HUES48 (cell line): ENCODE results near the gene MYO1G.

Experiments used
- H3K27ac ChIP-seq: one replicate; pipeline ENCODE4 v1.7.0; 2013; ENCODE audit warnings: low read depth, low read length, inconsistent platforms
- H3K27me3 ChIP-seq: 2 replicates; pipeline ENCODE4 v1.6.1; 2013; ENCODE audit warnings: mild to moderate bottlenecking, low read length; ENCODE audit not compliant: control insufficient read depth, insufficient read depth
- H3K36me3 ChIP-seq: 2 replicates; pipeline ENCODE4 v1.6.1; 2013; ENCODE audit warnings: low read length; ENCODE audit not compliant: control insufficient read depth, insufficient read depth
- H3K4me1 ChIP-seq: 2 replicates; pipeline ENCODE4 v1.6.1; 2013; ENCODE audit warnings: mild to moderate bottlenecking, low read length; ENCODE audit not compliant: control insufficient read depth, insufficient read depth
- H3K4me3 ChIP-seq: 2 replicates; pipeline ENCODE4 v1.5.1; 2013; ENCODE audit warnings: mild to moderate bottlenecking, low read depth, low read length
- H3K9ac ChIP-seq: 2 replicates; pipeline ENCODE4 v1.6.1; 2013; ENCODE audit warnings: mild to moderate bottlenecking, low read depth, low read length, moderate library complexity
- H3K9me3 ChIP-seq: 2 replicates; pipeline ENCODE4 v1.6.1; 2013; ENCODE audit warnings: low read length; ENCODE audit not compliant: control insufficient read depth, insufficient read depth

Gene MYO1G

GRCh38 chr7:44986218-44987053 lies 7.6 kb upstream of the MYO1G start:
- peaks cover 43% of the 10 kb centered on the region for H3K36me3 ChIP-seq
- peak overlapping the region; percentile 97 for H3K9ac ChIP-seq
- H3K9me3 ChIP-seq, result no peaks in the 10 kb centered on the region
- H3K27ac ChIP-seq, result peak overlapping the region; percentile 95
- peaks cover 12% of the 10 kb centered on the region; the same call in 1 of the 2 replicates for H3K4me1 ChIP-seq
- no peaks in the 10 kb centered on the region for H3K27me3 ChIP-seq
- H3K4me3 ChIP-seq, result peak overlapping the region; percentile 89

- Histone ChIP-seq H3K9ac (peak overlapping the region; percentile 97), H3K4me3 (peak overlapping the region; percentile 89), H3K4me1 (peaks cover 12% of the 10 kb centered on the region; the same call in 1 of the 2 replicates), H3K36me3 (peaks cover 49% of the 10 kb centered on the region), H3K9me3 (no peaks in the 10 kb centered on the region), H3K27ac (peak overlapping the region; percentile 95), H3K27me3 (no peaks in the 10 kb centered on the region)
Observed at GRCh38 chr7:44985900-44986217, 7.0 kb upstream of the MYO1G start.

- H3K4me1 ChIP-seq, result peaks cover 12% of the 10 kb centered on the region; the same call in 1 of the 2 replicates
- peak overlapping the region; percentile 89 for H3K4me3 ChIP-seq
- H3K36me3 ChIP-seq, result peaks cover 53% of the 10 kb centered on the region
- peak overlapping the region; percentile 95 for H3K27ac ChIP-seq
- H3K9ac ChIP-seq, result peak overlapping the region; percentile 97
- no peaks in the 10 kb centered on the region for H3K9me3 ChIP-seq
- H3K27me3 ChIP-seq, result no peaks in the 10 kb centered on the region
Observed at GRCh38 chr7:44985033-44985695, 6.3 kb upstream of the MYO1G start.

DNA sequence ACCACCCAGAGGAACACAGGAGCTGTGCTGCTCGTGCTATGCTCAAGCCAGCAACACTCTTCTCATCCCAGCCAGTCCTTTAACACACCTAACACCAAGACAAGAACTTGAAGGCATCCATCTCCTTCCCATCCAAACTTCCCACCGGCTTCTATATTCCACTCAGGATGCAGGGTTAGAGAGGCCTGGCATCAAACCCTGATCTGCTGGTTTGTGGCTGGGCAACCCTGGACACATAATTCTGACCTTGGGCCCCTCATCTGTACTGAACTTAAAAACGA lies 5.6 kb upstream of the MYO1G start:
- peaks cover 53% of the 10 kb centered on the region for H3K36me3 ChIP-seq
- H3K27me3 ChIP-seq, result no peaks in the 10 kb centered on the region
- no peak overlapping the region for H3K27ac ChIP-seq
- peak overlapping the region; percentile 97; the same call in 1 of the 2 replicates for H3K9ac ChIP-seq
- peak overlapping the region; percentile 89; the same call in 1 of the 2 replicates for H3K4me3 ChIP-seq
- H3K9me3 ChIP-seq, result no peaks in the 10 kb centered on the region
- H3K4me1 ChIP-seq, result peaks cover 12% of the 10 kb centered on the region; the same call in 1 of the 2 replicates

DNA sequence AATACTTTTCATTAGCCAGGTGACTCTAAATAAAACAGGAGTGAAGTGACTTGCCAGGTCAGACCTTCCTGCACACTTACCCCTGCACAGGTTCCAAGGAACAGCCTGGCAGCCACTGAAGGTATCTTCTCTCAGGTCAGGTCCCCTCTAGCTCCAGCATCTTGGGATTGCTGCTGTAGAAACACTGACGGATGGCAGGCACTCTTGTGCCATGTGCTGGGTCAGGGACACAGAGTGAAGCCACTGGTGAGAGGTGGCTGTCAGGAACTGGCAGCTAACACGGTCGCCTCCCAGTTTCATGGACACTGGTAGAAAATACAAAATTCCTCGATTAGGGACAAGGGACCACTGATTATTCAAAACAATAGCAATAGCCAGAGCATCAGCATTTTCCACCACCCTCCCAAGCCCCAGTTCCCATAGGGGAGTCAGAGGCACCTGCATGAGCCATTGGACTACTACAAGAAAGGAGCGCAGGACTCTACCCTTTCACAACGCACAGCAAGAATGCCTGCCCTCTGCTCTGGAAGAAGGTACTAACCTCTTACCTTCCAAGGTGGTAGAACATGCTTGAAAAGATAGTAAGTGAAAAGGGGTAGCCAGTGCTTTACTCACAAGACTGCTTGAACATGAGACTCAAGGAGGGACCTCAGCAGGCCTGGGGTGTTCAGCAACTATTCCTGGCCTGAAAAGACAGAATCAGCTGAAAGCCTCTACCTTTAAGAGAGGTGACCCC lies 5.1 kb upstream of the MYO1G start:
- no peaks in the 10 kb centered on the region for H3K9me3 ChIP-seq
- no peak overlapping the region for H3K4me3 ChIP-seq
- no peak overlapping the region for H3K27ac ChIP-seq
- no peak overlapping the region for H3K9ac ChIP-seq
- H3K4me1 ChIP-seq, result peaks cover 12% of the 10 kb centered on the region; the same call in 1 of the 2 replicates
- H3K27me3 ChIP-seq, result no peaks in the 10 kb centered on the region
- H3K36me3 ChIP-seq, result peaks cover 53% of the 10 kb centered on the region

GRCh38 chr7:44982970-44983369 lies 4.2 kb upstream of the MYO1G start:
- H3K9ac ChIP-seq, result no peak overlapping the region
- no peak overlapping the region for H3K27ac ChIP-seq
- peaks cover 53% of the 10 kb centered on the region for H3K36me3 ChIP-seq
- H3K4me3 ChIP-seq, result no peak overlapping the region
- H3K27me3 ChIP-seq, result no peaks in the 10 kb centered on the region
- peaks cover 12% of the 10 kb centered on the region; the same call in 1 of the 2 replicates for H3K4me1 ChIP-seq
- H3K9me3 ChIP-seq, result no peaks in the 10 kb centered on the region

- H3K4me3 ChIP-seq, result no peak overlapping the region
- no peaks in the 10 kb centered on the region for H3K9me3 ChIP-seq
- H3K4me1 ChIP-seq, result peaks cover 12% of the 10 kb centered on the region; the same call in 1 of the 2 replicates
- H3K36me3 ChIP-seq, result peaks cover 53% of the 10 kb centered on the region
- H3K9ac ChIP-seq, result no peak overlapping the region
- no peak overlapping the region for H3K27ac ChIP-seq
- H3K27me3 ChIP-seq, result no peaks in the 10 kb centered on the region
Observed at GRCh38 chr7:44982535-44982923, 3.7 kb upstream of the MYO1G start.

GRCh38 chr7:44981035-44981706 lies 2.4 kb upstream of the MYO1G start:
- peaks cover 53% of the 10 kb centered on the region for H3K36me3 ChIP-seq
- no peaks in the 10 kb centered on the region for H3K27me3 ChIP-seq
- no peak overlapping the region for H3K4me3 ChIP-seq
- H3K9ac ChIP-seq, result no peak overlapping the region
- peak overlapping the region; percentile 16 for H3K27ac ChIP-seq
- peaks cover 12% of the 10 kb centered on the region; the same call in 1 of the 2 replicates for H3K4me1 ChIP-seq
- H3K9me3 ChIP-seq, result no peaks in the 10 kb centered on the region

- Histone ChIP-seq H3K27me3 (no peaks in the 10 kb centered on the region), H3K4me3 (no peak overlapping the region), H3K27ac (no peak overlapping the region), H3K9ac (no peak overlapping the region), H3K36me3 (peaks cover 48% of the 10 kb centered on the region), H3K9me3 (no peaks in the 10 kb centered on the region), H3K4me1 (peaks cover 9% of the 10 kb centered on the region; the same call in 1 of the 2 replicates)
Observed at GRCh38 chr7:44980393-44981034, 1.7 kb upstream of the MYO1G start.
